ENCODE results near the gene DNLZ.

DNLZ gene

DNA sequence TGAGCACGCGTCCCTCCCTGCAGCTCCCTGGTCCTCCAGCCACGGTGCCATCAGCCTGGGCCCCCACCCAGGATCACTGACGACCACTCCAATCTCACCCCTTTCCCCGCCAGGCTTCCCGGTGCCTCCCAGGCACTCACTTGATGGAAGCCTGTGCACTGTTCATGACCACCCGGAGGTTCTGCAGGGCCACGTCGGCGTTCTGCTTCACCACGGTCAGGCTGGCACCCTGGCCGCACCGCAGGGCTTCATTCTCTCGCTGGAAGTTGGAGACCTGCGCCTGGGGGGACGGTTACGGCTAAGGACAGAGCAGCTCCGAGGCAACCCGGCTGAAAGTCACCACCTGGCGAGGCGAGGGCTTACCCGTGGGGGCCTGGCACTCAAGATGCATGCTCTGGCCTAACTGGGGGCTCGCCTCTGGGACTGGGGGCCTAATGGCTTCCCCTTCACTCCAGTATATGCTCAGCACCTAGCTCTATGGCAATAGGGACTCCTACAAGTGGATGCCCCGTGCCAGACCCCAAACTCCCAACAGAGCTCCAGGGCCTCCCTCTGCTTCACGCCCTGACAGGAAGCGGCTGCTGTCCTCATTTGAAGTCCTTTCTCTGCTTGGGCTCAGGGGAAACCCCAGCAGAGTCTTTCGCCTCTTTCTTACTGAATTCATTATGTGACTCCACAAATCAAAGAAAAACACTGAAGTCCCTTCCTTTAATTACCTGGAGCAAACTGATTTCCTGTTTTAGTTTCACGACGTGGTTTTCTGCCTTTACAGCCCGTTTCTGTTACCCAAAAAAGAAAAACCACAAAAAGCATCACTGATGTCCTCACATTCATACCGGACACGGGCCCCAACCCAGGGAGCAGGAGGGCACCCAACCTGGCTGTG lies 40.6 kb upstream of the DNLZ start:
- no peak overlapping the region for H3K4ac ChIP-seq (ENCODE audit: low read depth in 1 of 2, low read length in 2 of 2)
- no peak overlapping the region for H4K8ac ChIP-seq (ENCODE audit: low read length)
- no peak overlapping the region for H3K27ac ChIP-seq (ENCODE audit: low read length, poor library complexity, severe bottlenecking)
- no peak overlapping the region for H3K18ac ChIP-seq (ENCODE audit: low read depth in 1 of 2, low read length in 2 of 2)
- H3K4me1 ChIP-seq (ENCODE audit: control insufficient read depth, insufficient read depth, low read depth, low read length), result peaks cover 11% of the 10 kb centered on the region
- H3K79me1 ChIP-seq (replicated peaks; ENCODE audit: low read length, poor library complexity, severe bottlenecking), result peaks cover 28% of the 10 kb centered on the region
- H3K14ac ChIP-seq (ENCODE audit: low read length in 2 of 2), result no peak overlapping the region
- H3K4me3 ChIP-seq (ENCODE audit: insufficient read depth in 1 of 2, low read depth in 1 of 2, low read length in 2 of 2), result no peak overlapping the region
- no peak overlapping the region for H2BK12ac ChIP-seq (ENCODE audit: low read length in 2 of 2)
- no peak overlapping the region for H3K4me2 ChIP-seq (ENCODE audit: low read length, poor library complexity, severe bottlenecking)
- WGBS, result 96% methylated on average over 32 of the region's 32 CpGs
- no peak overlapping the region for H3K9ac ChIP-seq (ENCODE audit: low read length)
- H2BK5ac ChIP-seq (ENCODE audit: low read depth, low read length, poor library complexity, severe bottlenecking), result no peak overlapping the region
- H2AK5ac ChIP-seq (ENCODE audit: low read length, severe bottlenecking), result no peak overlapping the region
- no peak overlapping the region for H3K23ac ChIP-seq (ENCODE audit: low read length in 2 of 2)
- DNase-seq, result no peak
- H2BK15ac ChIP-seq (ENCODE audit: low read depth, poor library complexity, severe bottlenecking), result no peak overlapping the region
- H2AFZ ChIP-seq (ENCODE audit: low read depth, low read length), result no peak overlapping the region
- no peaks in the 10 kb centered on the region for H3K27me3 ChIP-seq (ENCODE audit: control insufficient read depth in 1 of 2, insufficient read depth in 1 of 2, low read length in 2 of 2)
- no peak overlapping the region for H2BK120ac ChIP-seq (ENCODE audit: low read depth, low read length)
- peaks cover 50 to 54% of the 10 kb centered on the region in 2 experiments for H3K36me3 ChIP-seq (ENCODE audit: control insufficient read depth in 1 of 2, insufficient read depth in 2 of 2, low read depth in 1 of 2, low read length in 2 of 2)
- no peak overlapping the region for H4K91ac ChIP-seq (ENCODE audit: low read length)
- H3K9me3 ChIP-seq (ENCODE audit: control insufficient read depth, low read length), result no peaks in the 10 kb centered on the region

DNA sequence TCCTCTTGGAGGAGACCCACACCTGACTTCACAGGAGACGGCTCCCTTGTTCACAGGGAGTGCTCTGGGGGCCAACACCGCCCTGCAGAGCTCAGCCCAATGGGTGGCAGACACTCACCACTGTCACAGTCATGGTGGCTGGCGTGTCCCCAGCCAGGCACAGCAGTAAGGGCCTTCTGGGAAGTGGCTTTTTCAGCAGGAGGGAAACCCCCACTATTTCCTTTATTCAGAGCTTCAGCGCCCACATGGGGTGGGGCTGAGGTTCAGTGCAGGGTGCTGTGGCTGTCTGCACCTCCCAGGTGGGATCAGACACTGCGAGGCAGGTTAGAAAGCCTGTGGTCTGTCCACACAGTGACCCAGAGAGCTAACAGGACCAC lies 40.0 kb upstream of the DNLZ start:
- Histone ChIP-seq H3K4me1 (ENCODE audit: control insufficient read depth, insufficient read depth, low read depth, low read length) (peaks cover 14% of the 10 kb centered on the region), H3K23ac (ENCODE audit: low read length in 2 of 2) (no peak overlapping the region), H3K4me3 (ENCODE audit: insufficient read depth in 1 of 2, low read depth in 1 of 2, low read length in 2 of 2) (no peak overlapping the region), H2AK5ac (ENCODE audit: low read length, severe bottlenecking) (no peak overlapping the region), H3K9me3 (ENCODE audit: control insufficient read depth, low read length) (no peaks in the 10 kb centered on the region), H3K27me3 (ENCODE audit: control insufficient read depth in 1 of 2, insufficient read depth in 1 of 2, low read length in 2 of 2) (no peaks in the 10 kb centered on the region), H4K8ac (ENCODE audit: low read length) (no peak overlapping the region), H3K14ac (ENCODE audit: low read length in 2 of 2) (no peak overlapping the region), H3K4me2 (ENCODE audit: low read length, poor library complexity, severe bottlenecking) (no peak overlapping the region), H2BK120ac (ENCODE audit: low read depth, low read length) (no peak overlapping the region), H2BK15ac (ENCODE audit: low read depth, poor library complexity, severe bottlenecking) (no peak overlapping the region), H3K27ac (ENCODE audit: low read length, poor library complexity, severe bottlenecking) (no peak overlapping the region), H2BK12ac (ENCODE audit: low read length in 2 of 2) (no peak overlapping the region), H3K4ac (ENCODE audit: low read depth in 1 of 2, low read length in 2 of 2) (no peak overlapping the region), H2BK5ac (ENCODE audit: low read depth, low read length, poor library complexity, severe bottlenecking) (no peak overlapping the region), H2AFZ (ENCODE audit: low read depth, low read length) (no peak overlapping the region), H3K36me3 (ENCODE audit: control insufficient read depth in 1 of 2, insufficient read depth in 2 of 2, low read depth in 1 of 2, low read length in 2 of 2) (peaks cover 52 to 57% of the 10 kb centered on the region in 2 experiments), H3K79me1 (replicated peaks; ENCODE audit: low read length, poor library complexity, severe bottlenecking) (peaks cover 26% of the 10 kb centered on the region), H3K9ac (ENCODE audit: low read length) (no peak overlapping the region), H4K91ac (ENCODE audit: low read length) (no peak overlapping the region), H3K18ac (ENCODE audit: low read depth in 1 of 2, low read length in 2 of 2) (no peak overlapping the region)
- 99% methylated on average over 4 of the region's 5 CpGs for WGBS
- no peak for DNase-seq

DNA sequence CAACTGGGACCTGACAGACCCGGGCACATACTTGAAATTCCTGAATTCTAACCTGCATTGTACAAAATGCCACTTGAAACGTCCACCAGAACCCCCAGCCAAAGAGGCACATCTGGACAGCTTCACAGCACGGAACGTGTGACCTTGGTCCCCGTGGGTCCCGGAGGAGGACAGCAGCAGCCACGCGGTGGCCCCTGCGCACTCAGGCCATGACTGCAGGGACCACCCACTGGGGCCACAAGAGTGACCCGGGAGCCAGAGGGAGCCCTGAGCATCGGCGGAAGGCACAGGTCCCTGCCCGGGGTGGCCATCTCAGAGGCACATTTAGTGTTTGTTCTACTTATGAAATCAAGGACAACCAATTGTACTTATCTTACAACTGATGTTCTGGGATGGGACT lies 38.5 kb upstream of the DNLZ start:
- no peak for DNase-seq
- peaks cover 18% of the 10 kb centered on the region for H3K4me1 ChIP-seq (ENCODE audit: control insufficient read depth, insufficient read depth, low read depth, low read length)
- no peak overlapping the region for H3K14ac ChIP-seq (ENCODE audit: low read length in 2 of 2)
- no peaks in the 10 kb centered on the region for H3K9me3 ChIP-seq (ENCODE audit: control insufficient read depth, low read length)
- no peak overlapping the region for H2AK5ac ChIP-seq (ENCODE audit: low read length, severe bottlenecking)
- no peak overlapping the region for H3K27ac ChIP-seq (ENCODE audit: low read length, poor library complexity, severe bottlenecking)
- H3K18ac ChIP-seq (ENCODE audit: low read depth in 1 of 2, low read length in 2 of 2), result no peak overlapping the region
- H3K4me3 ChIP-seq (ENCODE audit: insufficient read depth in 1 of 2, low read depth in 1 of 2, low read length in 2 of 2), result no peak overlapping the region
- no peak overlapping the region for H3K23ac ChIP-seq (ENCODE audit: low read length in 2 of 2)
- H2BK120ac ChIP-seq (ENCODE audit: low read depth, low read length), result no peak overlapping the region
- no peak overlapping the region for H4K8ac ChIP-seq (ENCODE audit: low read length)
- peaks cover 25% of the 10 kb centered on the region for H3K79me1 ChIP-seq (replicated peaks; ENCODE audit: low read length, poor library complexity, severe bottlenecking)
- 87% methylated on average over 10 of the region's 13 CpGs for WGBS
- H3K36me3 ChIP-seq (ENCODE audit: control insufficient read depth in 1 of 2, insufficient read depth in 2 of 2, low read depth in 1 of 2, low read length in 2 of 2), result peaks cover 54 to 64% of the 10 kb centered on the region in 2 experiments
- no peak overlapping the region for H2AFZ ChIP-seq (ENCODE audit: low read depth, low read length)
- H3K9ac ChIP-seq (ENCODE audit: low read length), result peak overlapping the region; percentile 93
- no peak overlapping the region for H2BK15ac ChIP-seq (ENCODE audit: low read depth, poor library complexity, severe bottlenecking)
- no peaks in the 10 kb centered on the region for H3K27me3 ChIP-seq (ENCODE audit: control insufficient read depth in 1 of 2, insufficient read depth in 1 of 2, low read length in 2 of 2)
- H4K91ac ChIP-seq (ENCODE audit: low read length), result no peak overlapping the region
- no peak overlapping the region for H3K4ac ChIP-seq (ENCODE audit: low read depth in 1 of 2, low read length in 2 of 2)
- no peak overlapping the region for H3K4me2 ChIP-seq (ENCODE audit: low read length, poor library complexity, severe bottlenecking)
- H2BK12ac ChIP-seq (ENCODE audit: low read length in 2 of 2), result no peak overlapping the region
- no peak overlapping the region for H2BK5ac ChIP-seq (ENCODE audit: low read depth, low read length, poor library complexity, severe bottlenecking)

DNA sequence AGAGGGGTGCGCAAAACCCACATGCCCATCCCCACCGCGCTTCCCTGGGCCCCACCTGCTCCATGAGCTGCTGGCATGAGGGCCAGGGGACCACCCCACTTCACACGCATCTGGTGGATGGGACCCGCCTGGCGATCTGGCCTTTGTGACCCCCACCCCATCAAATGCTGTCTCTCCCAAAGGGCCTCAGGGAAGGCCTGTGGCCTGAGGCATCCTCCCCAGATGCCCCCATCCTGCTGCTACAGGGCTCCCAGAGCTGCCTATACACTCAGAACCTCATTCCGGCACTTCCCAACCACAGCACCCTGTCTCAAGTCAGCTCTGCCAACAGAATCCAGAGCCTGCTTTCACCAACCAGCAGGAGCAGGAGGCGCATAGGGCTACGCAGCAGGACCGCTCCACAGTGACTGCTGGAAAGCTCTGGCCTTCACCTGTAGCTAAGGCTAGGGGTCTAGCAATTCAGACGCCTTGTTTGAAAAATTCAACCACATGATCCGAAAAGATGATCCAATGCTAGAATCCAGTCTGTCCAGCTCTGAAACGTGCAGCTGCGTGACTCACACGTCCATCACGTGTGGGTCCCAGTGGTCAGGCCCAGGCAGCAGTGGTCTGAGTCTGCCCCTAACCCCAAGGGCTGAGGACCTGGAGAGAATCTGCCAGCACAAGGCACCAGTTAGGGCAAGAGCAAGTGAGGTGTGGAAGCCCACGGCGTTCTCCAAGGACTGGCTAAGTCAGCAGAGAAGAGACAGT lies 37.8 kb upstream of the DNLZ start:
- no peaks in the 10 kb centered on the region for H3K27me3 ChIP-seq (ENCODE audit: control insufficient read depth in 1 of 2, insufficient read depth in 1 of 2, low read length in 2 of 2)
- H2BK5ac ChIP-seq (ENCODE audit: low read depth, low read length, poor library complexity, severe bottlenecking), result no peak overlapping the region
- peak; percentile 15 for DNase-seq
- no peak overlapping the region for H3K23ac ChIP-seq (ENCODE audit: low read length in 2 of 2)
- H3K4me3 ChIP-seq (ENCODE audit: insufficient read depth in 1 of 2, low read depth in 1 of 2, low read length in 2 of 2), result no peak overlapping the region
- H2AFZ ChIP-seq (ENCODE audit: low read depth, low read length), result no peak overlapping the region
- peak overlapping the region; percentile 93 for H3K9ac ChIP-seq (ENCODE audit: low read length)
- no peak overlapping the region for H3K4ac ChIP-seq (ENCODE audit: low read depth in 1 of 2, low read length in 2 of 2)
- no peak overlapping the region for H2AK5ac ChIP-seq (ENCODE audit: low read length, severe bottlenecking)
- peaks cover 56 to 67% of the 10 kb centered on the region in 2 experiments for H3K36me3 ChIP-seq (ENCODE audit: control insufficient read depth in 1 of 2, insufficient read depth in 2 of 2, low read depth in 1 of 2, low read length in 2 of 2)
- no peak overlapping the region for H3K4me2 ChIP-seq (ENCODE audit: low read length, poor library complexity, severe bottlenecking)
- 92% methylated on average over 18 of the region's 18 CpGs for WGBS
- no peak overlapping the region for H2BK12ac ChIP-seq (ENCODE audit: low read length in 2 of 2)
- H4K8ac ChIP-seq (ENCODE audit: low read length), result no peak overlapping the region
- H4K91ac ChIP-seq (ENCODE audit: low read length), result no peak overlapping the region
- H2BK120ac ChIP-seq (ENCODE audit: low read depth, low read length), result no peak overlapping the region
- H3K4me1 ChIP-seq (ENCODE audit: control insufficient read depth, insufficient read depth, low read depth, low read length), result peaks cover 18% of the 10 kb centered on the region
- no peak overlapping the region for H3K14ac ChIP-seq (ENCODE audit: low read length in 2 of 2)
- no peak overlapping the region for H3K27ac ChIP-seq (ENCODE audit: low read length, poor library complexity, severe bottlenecking)
- H3K79me1 ChIP-seq (replicated peaks; ENCODE audit: low read length, poor library complexity, severe bottlenecking), result peaks cover 28% of the 10 kb centered on the region
- H2BK15ac ChIP-seq (ENCODE audit: low read depth, poor library complexity, severe bottlenecking), result no peak overlapping the region
- H3K9me3 ChIP-seq (ENCODE audit: control insufficient read depth, low read length), result no peaks in the 10 kb centered on the region
- no peak overlapping the region for H3K18ac ChIP-seq (ENCODE audit: low read depth in 1 of 2, low read length in 2 of 2)

Data from mesenchymal stem cell (in vitro differentiated cells and primary cell).